Iris pigment epithelial cell (primary cell): ENCODE data around the gene ADGRA3.

Experiments
- DNase-seq: peaks from one replicate; pipeline ENCODE4 v3.0.0-alpha.2; 2011; ENCODE audit warnings: low read depth

ADGRA3 gene

GRCh38 chr4:22435652-22436051 lies 80.2 kb downstream of the ADGRA3 start:
- DNase-seq: no peak

- DNase-seq: peak; percentile 76
Observed at GRCh38 chr4:22434895-22435294, 81.0 kb downstream of the ADGRA3 start.

GRCh38 chr4:22430626-22431025 lies 85.2 kb downstream of the ADGRA3 start:
- no peak for DNase-seq

- DNase-seq: no peak
Observed at GRCh38 chr4:22428441-22428840, 87.4 kb downstream of the ADGRA3 start.

GRCh38 chr4:22427675-22428074 lies 88.2 kb downstream of the ADGRA3 start:
- no peak for DNase-seq

- no peak for DNase-seq
Observed at GRCh38 chr4:22420291-22420690, 95.6 kb downstream of the ADGRA3 start.

- peak; percentile 38 for DNase-seq
Observed at GRCh38 chr4:22417408-22417807, 98.5 kb downstream of the ADGRA3 start.

- peak; percentile 38 for DNase-seq
Observed at GRCh38 chr4:22416403-22416802, 99.5 kb downstream of the ADGRA3 start.

GRCh38 chr4:22414833-22415232 lies 101.0 kb downstream of the ADGRA3 start:
- DNase-seq: no peak

- no peak for DNase-seq
Observed at GRCh38 chr4:22413471-22413870, 102.4 kb downstream of the ADGRA3 start.

GRCh38 chr4:22412013-22412412 lies 103.9 kb downstream of the ADGRA3 start:
- DNase-seq: no peak

GRCh38 chr4:22410645-22411247 lies 105.1 kb downstream of the ADGRA3 start:
- no peak for DNase-seq

- DNase-seq: no peak
Observed at GRCh38 chr4:22408474-22408873, 107.4 kb downstream of the ADGRA3 start.

- no peak for DNase-seq
Observed at GRCh38 chr4:22407361-22407760, 108.5 kb downstream of the ADGRA3 start.

- DNase-seq: no peak
Observed at GRCh38 chr4:22398671-22399070, 117.2 kb downstream of the ADGRA3 start.

- peak; percentile 51 for DNase-seq
Observed at GRCh38 chr4:22391551-22391950, 124.3 kb downstream of the ADGRA3 start.

- DNase-seq: peak; percentile 81
Observed at GRCh38 chr4:22389240-22389870, 126.5 kb downstream of the ADGRA3 start.

- peak; percentile 51 for DNase-seq
Observed at GRCh38 chr4:22385611-22386011, 130.3 kb downstream of the ADGRA3 start.

GRCh38 chr4:22384154-22384553 lies 131.7 kb downstream of the ADGRA3 start:
- DNase-seq: no peak

GRCh38 chr4:22382216-22382615 lies 133.7 kb downstream of the ADGRA3 start:
- peak; percentile 7 for DNase-seq

GRCh38 chr4:22372986-22373385 lies 142.9 kb downstream of the ADGRA3 start:
- DNase-seq: no peak

GRCh38 chr4:22369901-22370562 lies 145.8 kb downstream of the ADGRA3 start:
- DNase-seq: no peak

- DNase-seq: no peak
Observed at GRCh38 chr4:22363787-22364186, 152.1 kb downstream of the ADGRA3 start.

- DNase-seq: no peak
Observed at GRCh38 chr4:22363036-22363435, 152.8 kb downstream of the ADGRA3 start.
